A549 (cell line): Measurements from ENCODE around the gene TSPAN14. TPM values are rescaled to one million over a fixed set of nuclear protein-coding genes. Genes with fewer than 3 reads are reported as not detected.

Experiments used
- ATAC-seq, 2 experiments: fragments of 200-7000 bp in 1 of 2; fragments of >200 bp in 1 of 2; cut with Nextera tagmentation in 1 of 2; cut with Tn5 transposase in 1 of 2; 3 replicates each; pipeline versions ENCODE4 v1.8.0 to v1.9.1; 2018 to 2020; ENCODE audit warnings: mild to moderate bottlenecking in 1 of 2, moderate library complexity in 1 of 2
- CTCF ChIA-PET: fragments of 300-600 bp; sonication (Branson Sonifier 250); formaldehyde crosslinking; extraction: SDS; loops from one replicate; lab custom pipeline; 2021; ENCODE audit warnings: antibody characterized with exemption, inconsistent platforms; lab: Yijun Ruan, JAX
- POLR2A ChIA-PET: fragments of 350-600 bp; formaldehyde crosslinking; extraction: SDS; loops from one replicate; lab custom pipeline; 2021; ENCODE audit warnings: antibody characterized with exemption, inconsistent platforms; lab: Yijun Ruan, JAX
- DNase-seq, 2 experiments: peaks; one replicate each; pipeline versions ENCODE4 v3.0.0 to v3.0.0-alpha.2; 2011 to 2016; ENCODE audit warnings: low read depth in 1 of 2, low spot score in 1 of 2
- FAIRE-seq: peaks from 2 replicates; lab custom pipeline; 2011; peaks lifted over from hg19 to GRCh38; lab: Jason Lieb, UNC
- H3K27ac ChIP-seq, 2 experiments: fragments of >200 bp; sonication (Bioruptor Twin); formaldehyde crosslinking; 3 replicates each; pipeline ENCODE4 v1.5.1; 2016 to 2017
- H3K4me1 ChIP-seq: fragments of >200 bp; sonication (Bioruptor Twin); formaldehyde crosslinking; 3 replicates; pipeline ENCODE4 v1.6.1; 2016
- H3K4me2 ChIP-seq: fragments of >200 bp; sonication (Bioruptor Twin); formaldehyde crosslinking; 3 replicates; pipeline ENCODE4 v1.6.1; 2016
- H3K4me3 ChIP-seq: fragments of >200 bp; sonication (Bioruptor Twin); formaldehyde crosslinking; 3 replicates; pipeline ENCODE4 v1.5.1; 2016
- H3K9me3 ChIP-seq: fragments of >200 bp; sonication (Bioruptor Twin); formaldehyde crosslinking; 3 replicates; pipeline ENCODE4 v1.6.1; 2016
- BHLHE40 ChIP-seq: IDR thresholded peaks from 2 replicates; pipeline ENCODE4 v1.6.1; 2012; ENCODE audit warnings: low read depth, low read length, inconsistent platforms
- EHMT2 ChIP-seq: fragments of 200-600 bp; sonication (generic); IDR thresholded peaks from 2 replicates; pipeline ENCODE4 v1.6.1; 2016; ENCODE audit warnings: antibody characterized with exemption, low read depth, mild to moderate bottlenecking, moderate library complexity
- FOXS1 ChIP-seq: fragments of 250-450 bp; sonication (Bioruptor Pico); IDR thresholded peaks from 2 replicates; pipeline ENCODE4 v1.5.0; 2020; ENCODE audit warnings: mild to moderate bottlenecking, moderate library complexity
- GATA3 ChIP-seq: IDR thresholded peaks from 2 replicates; pipeline ENCODE4 v1.6.1; 2012; ENCODE audit warnings: borderline replicate concordance
- HDAC2 ChIP-seq: fragments of 200-600 bp; sonication (generic); IDR thresholded peaks from 2 replicates; pipeline ENCODE4 v1.6.1; 2016
- HEYL ChIP-seq: fragments of 250-450 bp; sonication (Bioruptor Pico); IDR thresholded peaks from 2 replicates; pipeline ENCODE4 v1.8.0; 2021; ENCODE audit warnings: mild to moderate bottlenecking, moderate library complexity
- HOXA7 ChIP-seq: fragments of 250-450 bp; sonication (Bioruptor Pico); IDR thresholded peaks from 2 replicates; pipeline ENCODE4 v1.5.0; 2020; ENCODE audit warnings: mild to moderate bottlenecking, moderate library complexity
- HOXB5 ChIP-seq: fragments of 250-450 bp; sonication (Bioruptor Pico); IDR thresholded peaks from 2 replicates; pipeline ENCODE4 v1.5.0; 2020; ENCODE audit warnings: mild to moderate bottlenecking, moderate library complexity
- JUN ChIP-seq, 2 experiments: fragments of >200 bp; sonication (Bioruptor Twin); formaldehyde crosslinking; IDR thresholded peaks; 2 replicates in 1 of 2; 3 replicates in 1 of 2; pipeline ENCODE4 v1.6.1; 2016 to 2017
- JUNB ChIP-seq: fragments of >200 bp; sonication (Bioruptor Twin); formaldehyde crosslinking; IDR thresholded peaks from 2 replicates; pipeline ENCODE4 v1.6.1; 2016
- KDM1A ChIP-seq: fragments of 200-600 bp; sonication (generic); IDR thresholded peaks from 2 replicates; pipeline ENCODE4 v1.6.1; 2016; ENCODE audit warnings: low read depth, mild to moderate bottlenecking
- PHF8 ChIP-seq: fragments of 200-600 bp; sonication (generic); IDR thresholded peaks from 2 replicates; pipeline ENCODE4 v1.6.1; 2016; ENCODE audit warnings: low read depth, mild to moderate bottlenecking, antibody characterized with exemption, moderate library complexity, borderline replicate concordance
- RAD21 ChIP-seq, 2 experiments: fragments of >200 bp in 1 of 2; sonication (Bioruptor Twin) in 1 of 2; formaldehyde crosslinking in 1 of 2; IDR thresholded peaks in 1 of 2; conservative IDR thresholded peaks in 1 of 2; 2 replicates in 1 of 2; 3 replicates in 1 of 2; pipeline ENCODE4 v1.6.1; 2012 to 2018; ENCODE audit warnings: inconsistent platforms in 1 of 2
- RFX5 ChIP-seq: fragments of 450-650 bp; IDR thresholded peaks from 2 replicates; pipeline ENCODE4 v1.7.1; 2014; ENCODE audit warnings: antibody characterized with exemption, mild to moderate bottlenecking, moderate library complexity
- TP53 ChIP-seq: fragments of 250-450 bp; sonication (Bioruptor Pico); IDR thresholded peaks from 2 replicates; pipeline ENCODE4 v1.5.0; 2021; ENCODE audit warnings: mild to moderate bottlenecking, moderate library complexity
- ZFP36 ChIP-seq: fragments of 450-650 bp; IDR thresholded peaks from 2 replicates; pipeline ENCODE4 v1.6.1; 2014; ENCODE audit warnings: borderline replicate concordance; ENCODE audit not compliant: partially characterized antibody
- WGBS: methylation state at CpG from one replicate; pipeline ENCODE4 v1.1.6; 2017; ENCODE audit errors: missing lambda C conversion rate; 5-methylcytosine and 5-hydroxymethylcytosine counted together
- polyA plus RNA-seq, 4 experiments: library from polyadenylated mRNA; depleted of rRNA in 3 of 4; stranded (reverse); fragments of >200 nt; fragmentation: RNase III in 1 of 4; extraction: RNeasy Plus Mini Kit Qiagen cat#74134 plus additional on column Dnase treatment in 1 of 4; gene quantifications; 2 replicates in 3 of 4; 3 replicates in 1 of 4; pipeline ENCODE4 v1.2.3, GENCODE V29; 2011 to 2017
- TF ChIP-seq, protein P1 (sequence below): fragments of 200-600 bp; sonication (generic); IDR thresholded peaks from 2 replicates; pipeline ENCODE4 v1.6.1; 2016; ENCODE audit warnings: antibody characterized with exemption, mild to moderate bottlenecking, moderate library complexity
- TF ChIP-seq, protein P2 (sequence below): fragments of 250-450 bp; sonication (Bioruptor Pico); IDR thresholded peaks from 2 replicates; pipeline ENCODE4 v1.5.0; 2021; ENCODE audit warnings: mild to moderate bottlenecking, moderate library complexity, borderline replicate concordance
- TF ChIP-seq, protein P3 (sequence below): fragments of 450-650 bp; IDR thresholded peaks from 2 replicates; pipeline ENCODE4 v1.6.1; 2014; ENCODE audit warnings: antibody characterized with exemption
- TF ChIP-seq, protein P4 (sequence below): fragments of >200 bp; sonication (Bioruptor Twin); formaldehyde crosslinking; IDR thresholded peaks from 3 replicates; pipeline ENCODE4 v1.6.1; 2016
- TF ChIP-seq, protein P5 (sequence below): IDR thresholded peaks from 2 replicates; pipeline ENCODE4 v1.6.1; 2012
- TF ChIP-seq, protein P6 (sequence below): fragments of >200 bp; sonication (Bioruptor Twin); formaldehyde crosslinking; IDR thresholded peaks from 2 replicates; pipeline ENCODE4 v1.6.1; 2016
- TF ChIP-seq, protein P7 (sequence below): IDR thresholded peaks from 2 replicates; pipeline ENCODE4 v1.6.1; 2012

TSPAN14 gene
- polyA plus RNA-seq, 2 of the 4 experiments (the other 2 are of a cell fraction), result 87.0 to 124 TPM

DNA sequence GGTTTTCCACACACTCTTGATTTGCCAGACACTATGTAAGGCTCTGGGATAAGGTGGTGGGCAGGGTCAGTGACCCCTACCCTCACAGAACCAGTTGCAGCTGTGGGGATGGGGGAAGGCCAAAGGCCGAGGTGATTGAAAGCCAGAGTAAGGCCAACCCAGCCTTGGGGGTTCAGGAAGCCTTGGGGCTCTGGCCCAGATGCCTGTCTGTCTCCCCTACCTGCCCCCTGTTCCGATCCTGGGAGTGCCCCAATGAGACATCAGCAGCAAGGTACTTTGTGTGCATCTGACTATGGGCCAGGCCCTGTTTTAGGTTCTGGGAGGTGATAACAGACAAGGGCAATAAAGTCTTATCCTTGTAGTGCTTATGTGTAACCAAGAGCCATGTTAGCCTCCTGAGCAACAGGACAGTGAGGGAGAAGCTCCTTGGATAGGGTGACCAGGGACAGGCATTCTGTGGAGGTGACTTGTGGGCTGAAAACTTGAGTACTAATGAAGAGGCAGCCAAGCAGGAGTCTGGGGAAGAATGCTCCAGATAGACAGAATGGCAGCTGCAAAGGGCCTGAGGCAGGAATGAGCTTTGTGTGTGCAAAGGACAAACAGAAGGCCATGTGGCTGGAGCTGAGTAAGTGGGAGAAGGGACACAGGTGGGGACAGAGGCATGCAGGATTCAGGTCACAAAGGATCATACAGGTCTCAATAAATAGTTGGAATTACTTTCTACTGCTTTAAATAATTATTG lies 35.4 kb downstream of the TSPAN14 start:
- WGBS, result 100% methylated on average over 2 of the region's 2 CpGs
- H3K4me2 ChIP-seq, result no peak overlapping the region
- FAIRE-seq, result no peak
- H3K4me3 ChIP-seq, result no peak overlapping the region
- TF ChIP-seq BHLHE40 (no peak), HOXB5 (CRISPR knock-in tag) (no peak), TP53 (CRISPR knock-in tag) (no peak), PHF8 (no peak), HEYL (no peak), RFX5 (no peak), ZFP36 (no peak), KDM1A (no peak), HDAC2 (no peak), FOXS1 (CRISPR knock-in tag) (no peak)
- TF ChIP-seq, protein P1, sequence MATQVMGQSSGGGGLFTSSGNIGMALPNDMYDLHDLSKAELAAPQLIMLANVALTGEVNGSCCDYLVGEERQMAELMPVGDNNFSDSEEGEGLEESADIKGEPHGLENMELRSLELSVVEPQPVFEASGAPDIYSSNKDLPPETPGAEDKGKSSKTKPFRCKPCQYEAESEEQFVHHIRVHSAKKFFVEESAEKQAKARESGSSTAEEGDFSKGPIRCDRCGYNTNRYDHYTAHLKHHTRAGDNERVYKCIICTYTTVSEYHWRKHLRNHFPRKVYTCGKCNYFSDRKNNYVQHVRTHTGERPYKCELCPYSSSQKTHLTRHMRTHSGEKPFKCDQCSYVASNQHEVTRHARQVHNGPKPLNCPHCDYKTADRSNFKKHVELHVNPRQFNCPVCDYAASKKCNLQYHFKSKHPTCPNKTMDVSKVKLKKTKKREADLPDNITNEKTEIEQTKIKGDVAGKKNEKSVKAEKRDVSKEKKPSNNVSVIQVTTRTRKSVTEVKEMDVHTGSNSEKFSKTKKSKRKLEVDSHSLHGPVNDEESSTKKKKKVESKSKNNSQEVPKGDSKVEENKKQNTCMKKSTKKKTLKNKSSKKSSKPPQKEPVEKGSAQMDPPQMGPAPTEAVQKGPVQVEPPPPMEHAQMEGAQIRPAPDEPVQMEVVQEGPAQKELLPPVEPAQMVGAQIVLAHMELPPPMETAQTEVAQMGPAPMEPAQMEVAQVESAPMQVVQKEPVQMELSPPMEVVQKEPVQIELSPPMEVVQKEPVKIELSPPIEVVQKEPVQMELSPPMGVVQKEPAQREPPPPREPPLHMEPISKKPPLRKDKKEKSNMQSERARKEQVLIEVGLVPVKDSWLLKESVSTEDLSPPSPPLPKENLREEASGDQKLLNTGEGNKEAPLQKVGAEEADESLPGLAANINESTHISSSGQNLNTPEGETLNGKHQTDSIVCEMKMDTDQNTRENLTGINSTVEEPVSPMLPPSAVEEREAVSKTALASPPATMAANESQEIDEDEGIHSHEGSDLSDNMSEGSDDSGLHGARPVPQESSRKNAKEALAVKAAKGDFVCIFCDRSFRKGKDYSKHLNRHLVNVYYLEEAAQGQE, result no peak
- TF ChIP-seq, protein P2, sequence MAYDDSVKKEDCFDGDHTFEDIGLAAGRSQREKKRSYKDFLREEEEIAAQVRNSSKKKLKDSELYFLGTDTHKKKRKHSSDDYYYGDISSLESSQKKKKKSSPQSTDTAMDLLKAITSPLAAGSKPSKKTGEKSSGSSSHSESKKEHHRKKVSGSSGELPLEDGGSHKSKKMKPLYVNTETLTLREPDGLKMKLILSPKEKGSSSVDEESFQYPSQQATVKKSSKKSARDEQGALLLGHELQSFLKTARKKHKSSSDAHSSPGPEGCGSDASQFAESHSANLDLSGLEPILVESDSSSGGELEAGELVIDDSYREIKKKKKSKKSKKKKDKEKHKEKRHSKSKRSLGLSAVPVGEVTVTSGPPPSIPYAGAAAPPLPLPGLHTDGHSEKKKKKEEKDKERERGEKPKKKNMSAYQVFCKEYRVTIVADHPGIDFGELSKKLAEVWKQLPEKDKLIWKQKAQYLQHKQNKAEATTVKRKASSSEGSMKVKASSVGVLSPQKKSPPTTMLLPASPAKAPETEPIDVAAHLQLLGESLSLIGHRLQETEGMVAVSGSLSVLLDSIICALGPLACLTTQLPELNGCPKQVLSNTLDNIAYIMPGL (CRISPR knock-in tag), result no peak
- TF ChIP-seq, protein P3, sequence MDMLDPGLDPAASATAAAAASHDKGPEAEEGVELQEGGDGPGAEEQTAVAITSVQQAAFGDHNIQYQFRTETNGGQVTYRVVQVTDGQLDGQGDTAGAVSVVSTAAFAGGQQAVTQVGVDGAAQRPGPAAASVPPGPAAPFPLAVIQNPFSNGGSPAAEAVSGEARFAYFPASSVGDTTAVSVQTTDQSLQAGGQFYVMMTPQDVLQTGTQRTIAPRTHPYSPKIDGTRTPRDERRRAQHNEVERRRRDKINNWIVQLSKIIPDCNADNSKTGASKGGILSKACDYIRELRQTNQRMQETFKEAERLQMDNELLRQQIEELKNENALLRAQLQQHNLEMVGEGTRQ, result no peak
- TF ChIP-seq, protein P4, sequence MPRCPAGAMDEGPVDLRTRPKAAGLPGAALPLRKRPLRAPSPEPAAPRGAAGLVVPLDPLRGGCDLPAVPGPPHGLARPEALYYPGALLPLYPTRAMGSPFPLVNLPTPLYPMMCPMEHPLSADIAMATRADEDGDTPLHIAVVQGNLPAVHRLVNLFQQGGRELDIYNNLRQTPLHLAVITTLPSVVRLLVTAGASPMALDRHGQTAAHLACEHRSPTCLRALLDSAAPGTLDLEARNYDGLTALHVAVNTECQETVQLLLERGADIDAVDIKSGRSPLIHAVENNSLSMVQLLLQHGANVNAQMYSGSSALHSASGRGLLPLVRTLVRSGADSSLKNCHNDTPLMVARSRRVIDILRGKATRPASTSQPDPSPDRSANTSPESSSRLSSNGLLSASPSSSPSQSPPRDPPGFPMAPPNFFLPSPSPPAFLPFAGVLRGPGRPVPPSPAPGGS, result no peak
- TF ChIP-seq, protein P5, sequence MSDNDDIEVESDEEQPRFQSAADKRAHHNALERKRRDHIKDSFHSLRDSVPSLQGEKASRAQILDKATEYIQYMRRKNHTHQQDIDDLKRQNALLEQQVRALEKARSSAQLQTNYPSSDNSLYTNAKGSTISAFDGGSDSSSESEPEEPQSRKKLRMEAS, result no peak
- TF ChIP-seq, all 56 proteins: peak for 0
- peak overlapping the region; percentile 90 to 100 for H3K27ac ChIP-seq
- ATAC-seq (no peak), DNase-seq (no peak)
- POLR2A ChIA-PET, result no interaction called here
- H3K4me1 ChIP-seq, result peaks cover 99% of the 10 kb centered on the region
- H3K9me3 ChIP-seq, result no peaks in the 10 kb centered on the region
- CTCF ChIA-PET, result interaction anchor here (0.8 to 1.7 kb wide), 7 partner anchors 8 to 173 kb away, joined by 3 to 7 read pairs (median 3); no protein-coding TSS in a partner anchor

DNA sequence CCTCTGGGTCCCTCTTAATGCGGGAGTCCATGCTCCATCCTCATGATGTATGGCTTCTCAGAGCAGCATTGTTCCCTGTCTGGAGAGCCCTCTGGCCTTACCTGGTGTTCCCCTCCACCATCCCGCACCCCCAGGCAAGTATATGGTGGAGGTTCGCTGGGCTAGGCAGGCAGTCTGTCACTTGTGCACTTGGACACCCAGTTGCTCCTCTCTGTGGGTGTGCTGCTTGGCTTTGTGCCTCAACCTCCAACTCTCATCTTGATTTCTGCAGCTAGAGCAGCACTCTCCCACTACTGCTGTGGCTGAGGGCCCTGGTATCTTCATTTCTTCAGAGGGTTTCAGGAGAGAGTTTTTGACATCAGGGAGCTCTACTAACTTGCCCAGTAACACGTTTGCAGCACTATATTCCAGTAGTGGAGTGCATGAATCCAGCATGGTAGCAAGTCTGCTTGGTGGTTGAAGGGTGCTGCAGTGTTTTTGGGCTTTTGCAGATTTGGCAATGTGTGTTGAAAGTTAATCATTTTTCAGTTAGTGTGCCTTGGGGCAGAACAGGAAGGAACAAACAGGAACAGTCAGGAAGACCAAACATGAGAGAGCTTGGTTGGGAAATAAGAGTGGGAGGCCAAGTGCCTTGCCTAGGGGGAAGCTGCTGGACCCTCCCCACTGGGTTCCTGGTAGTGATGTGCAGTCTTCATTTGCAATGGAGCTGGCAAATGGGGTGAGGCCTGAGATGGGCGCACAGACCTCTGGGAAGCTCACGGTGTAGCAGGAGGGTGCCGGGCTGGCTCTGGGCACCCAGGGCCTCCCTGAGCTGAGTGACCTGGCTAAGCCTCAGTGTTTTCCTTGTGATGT lies 37.4 kb downstream of the TSPAN14 start:
- ATAC-seq (peak; percentile 62 to 72), FAIRE-seq (no peak), DNase-seq (peak in 1 of 2 experiments; percentile 74)
- 50% methylated on average over 7 of the region's 7 CpGs for WGBS
- ChIA-PET POLR2A (no interaction called here), CTCF (interaction anchor here (1.1 to 5.0 kb wide), 3 partner anchors 11 to 47 kb away, joined by 3 to 30 read pairs (median 26); no protein-coding TSS in a partner anchor)
- Histone ChIP-seq H3K4me2 (peak overlapping the region; percentile 62), H3K9me3 (no peaks in the 10 kb centered on the region), H3K27ac (peak overlapping the region; percentile 90 to 100), H3K4me1 (peaks cover 99% of the 10 kb centered on the region), H3K4me3 (no peak overlapping the region)
- peak; percentile 43; the same call in 1 of the 2 replicates for TF ChIP-seq JUNB
- no peak for TF ChIP-seq HOXA7
- no peak for TF ChIP-seq KDM1A
- peak in 1 of 2 experiments; percentile 44; a peak in 3 of 5 replicates for TF ChIP-seq RAD21 (conservative IDR thresholded peaks at IDR 0.05 in 1 of 2, IDR thresholded peaks at IDR 0.05 in 1 of 2)
- TF ChIP-seq FOXS1 (CRISPR knock-in tag), result no peak
- TF ChIP-seq, protein P3, result no peak
- no peak for TF ChIP-seq EHMT2
- peak; percentile 72 to 81 for TF ChIP-seq JUN (IDR thresholded peaks at IDR 0.05)
- TF ChIP-seq, protein P6, sequence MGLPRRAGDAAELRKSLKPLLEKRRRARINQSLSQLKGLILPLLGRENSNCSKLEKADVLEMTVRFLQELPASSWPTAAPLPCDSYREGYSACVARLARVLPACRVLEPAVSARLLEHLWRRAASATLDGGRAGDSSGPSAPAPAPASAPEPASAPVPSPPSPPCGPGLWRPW, result 0 out of 2 replicates have a peak, but pooled peaks have one; percentile 20
- TF ChIP-seq, protein P7, sequence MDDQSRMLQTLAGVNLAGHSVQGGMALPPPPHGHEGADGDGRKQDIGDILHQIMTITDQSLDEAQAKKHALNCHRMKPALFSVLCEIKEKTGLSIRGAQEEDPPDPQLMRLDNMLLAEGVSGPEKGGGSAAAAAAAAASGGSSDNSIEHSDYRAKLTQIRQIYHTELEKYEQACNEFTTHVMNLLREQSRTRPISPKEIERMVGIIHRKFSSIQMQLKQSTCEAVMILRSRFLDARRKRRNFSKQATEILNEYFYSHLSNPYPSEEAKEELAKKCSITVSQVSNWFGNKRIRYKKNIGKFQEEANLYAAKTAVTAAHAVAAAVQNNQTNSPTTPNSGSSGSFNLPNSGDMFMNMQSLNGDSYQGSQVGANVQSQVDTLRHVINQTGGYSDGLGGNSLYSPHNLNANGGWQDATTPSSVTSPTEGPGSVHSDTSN, result no peak
- peak; percentile 55 for TF ChIP-seq GATA3
